ENCODE measurements around the gene APOL1. TPM values are rescaled to one million over a fixed set of nuclear protein-coding genes. Genes with fewer than 3 reads are reported as not detected.
"Not testable (repeated sequence)": the region's sequence is repeated elsewhere in the genome, so short reads cannot be mapped to it uniquely, and the experiment has no call there.

APOL1 gene
- polyA plus RNA-seq, 1 of the 3 experiments (the other 2 are of a cell fraction): 0.56 TPM

DNA sequence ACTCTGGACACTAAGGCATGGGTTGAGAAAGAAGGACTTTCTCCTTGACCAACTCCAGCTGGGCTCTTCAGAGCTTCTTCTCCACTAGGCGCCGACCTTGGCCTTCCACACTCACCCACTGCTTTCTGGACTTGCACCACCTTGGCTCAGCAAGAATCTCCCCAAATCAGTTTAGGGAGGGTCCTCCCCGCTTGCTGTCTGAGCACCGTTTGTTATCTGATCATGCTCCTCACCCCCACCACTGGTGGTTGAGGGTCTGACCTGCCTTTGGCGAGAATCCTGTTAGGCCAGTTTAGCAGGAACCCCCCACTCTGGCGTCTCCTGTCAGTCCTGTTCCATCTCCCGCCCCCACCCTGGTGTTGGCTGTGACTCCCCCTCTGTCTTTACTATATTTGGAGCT is 24.0 kb upstream of the APOL1 start:
- H3K9me3 ChIP-seq: no peaks in the 10 kb centered on the region
- no peak for TF ChIP-seq CTCF (IDR thresholded peaks at IDR 0.05)
- TF ChIP-seq FOXJ3 (CRISPR knock-in tag; IDR thresholded peaks at IDR 0.05): no peak
- TF ChIP-seq CHD2 (IDR thresholded peaks at IDR 0.05; ENCODE audit: low read length, partially characterized antibody): no peak
- TF ChIP-seq, protein P1, sequence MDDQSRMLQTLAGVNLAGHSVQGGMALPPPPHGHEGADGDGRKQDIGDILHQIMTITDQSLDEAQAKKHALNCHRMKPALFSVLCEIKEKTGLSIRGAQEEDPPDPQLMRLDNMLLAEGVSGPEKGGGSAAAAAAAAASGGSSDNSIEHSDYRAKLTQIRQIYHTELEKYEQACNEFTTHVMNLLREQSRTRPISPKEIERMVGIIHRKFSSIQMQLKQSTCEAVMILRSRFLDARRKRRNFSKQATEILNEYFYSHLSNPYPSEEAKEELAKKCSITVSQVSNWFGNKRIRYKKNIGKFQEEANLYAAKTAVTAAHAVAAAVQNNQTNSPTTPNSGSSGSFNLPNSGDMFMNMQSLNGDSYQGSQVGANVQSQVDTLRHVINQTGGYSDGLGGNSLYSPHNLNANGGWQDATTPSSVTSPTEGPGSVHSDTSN (IDR thresholded peaks at IDR 0.05): no peak
- TF ChIP-seq, protein P2, sequence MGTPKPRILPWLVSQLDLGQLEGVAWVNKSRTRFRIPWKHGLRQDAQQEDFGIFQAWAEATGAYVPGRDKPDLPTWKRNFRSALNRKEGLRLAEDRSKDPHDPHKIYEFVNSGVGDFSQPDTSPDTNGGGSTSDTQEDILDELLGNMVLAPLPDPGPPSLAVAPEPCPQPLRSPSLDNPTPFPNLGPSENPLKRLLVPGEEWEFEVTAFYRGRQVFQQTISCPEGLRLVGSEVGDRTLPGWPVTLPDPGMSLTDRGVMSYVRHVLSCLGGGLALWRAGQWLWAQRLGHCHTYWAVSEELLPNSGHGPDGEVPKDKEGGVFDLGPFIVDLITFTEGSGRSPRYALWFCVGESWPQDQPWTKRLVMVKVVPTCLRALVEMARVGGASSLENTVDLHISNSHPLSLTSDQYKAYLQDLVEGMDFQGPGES (IDR thresholded peaks at IDR 0.05; ENCODE audit: low read depth, low read length): no peak
- TF ChIP-seq RAD21 (IDR thresholded peaks at IDR 0.05; ENCODE audit: low read length): no peak

GRCh38 chr22:36229649-36230048 is 23.3 kb upstream of the APOL1 start:
- H3K9me2 ChIP-seq; CTCF ChIA-PET; H3K27ac ChIP-seq (ENCODE audit: low read depth in 2 of 2, low read length in 1 of 2); H3F3A ChIP-seq (replicated peaks; ENCODE audit: insufficient read depth); POLR2A ChIA-PET; H3K27me3 ChIP-seq (ENCODE audit: insufficient read depth); DNase-seq; H4K20me1 ChIP-seq (ENCODE audit: insufficient read depth); H3K4me1 ChIP-seq (ENCODE audit: control insufficient read depth in 1 of 2, insufficient read depth in 2 of 2, low read depth in 1 of 2, low read length in 1 of 2); H3K9ac ChIP-seq; H3K4me3 ChIP-seq (ENCODE audit: low read depth in 2 of 2, low read length in 1 of 2); H3K4me2 ChIP-seq; H3K79me2 ChIP-seq (ENCODE audit: insufficient read depth); H3K9me3 ChIP-seq; H2AFZ ChIP-seq (ENCODE audit: low read depth): not testable (repeated sequence)
- H3K36me3 ChIP-seq (replicated peaks in 1 of 2; ENCODE audit: control insufficient read depth in 1 of 2, insufficient read depth in 2 of 2, low read length in 1 of 2): peaks cover 0 to 23% of the 10 kb centered on the region in 2 experiments
- 89% methylated on average over 3 of the region's 3 CpGs for WGBS (ENCODE audit: low lambda C conversion rate)

More for the DNA sequence above, 24.0 kb upstream of the APOL1 start:
- Histone ChIP-seq H3K9ac (no peak overlapping the region), H3K4me3 (ENCODE audit: low read depth in 2 of 2, low read length in 1 of 2) (no peak overlapping the region), H3K9me2 (no peaks in the 10 kb centered on the region), H2AFZ (ENCODE audit: low read depth) (no peak overlapping the region), H3K4me1 (ENCODE audit: control insufficient read depth in 1 of 2, insufficient read depth in 2 of 2, low read depth in 1 of 2, low read length in 1 of 2) (no peaks in the 10 kb centered on the region), H3K4me2 (no peak overlapping the region), H3K27me3 (ENCODE audit: insufficient read depth) (no peaks in the 10 kb centered on the region), H3F3A (replicated peaks; ENCODE audit: insufficient read depth) (no peaks in the 10 kb centered on the region), H4K20me1 (ENCODE audit: insufficient read depth) (no peaks in the 10 kb centered on the region), H3K27ac (ENCODE audit: low read depth in 2 of 2, low read length in 1 of 2) (no peak overlapping the region), H3K36me3 (replicated peaks in 1 of 2; ENCODE audit: control insufficient read depth in 1 of 2, insufficient read depth in 2 of 2, low read length in 1 of 2) (peaks cover 0 to 23% of the 10 kb centered on the region in 2 experiments), H3K79me2 (ENCODE audit: insufficient read depth) (no peaks in the 10 kb centered on the region)
- no peak for DNase-seq
- ChIA-PET POLR2A (no interaction called here), CTCF (interaction anchor here (1.3 kb wide), 1 partner anchor 15 kb away, joined by 3 read pairs; no protein-coding TSS in a partner anchor)
- 94% methylated on average over 7 of the region's 7 CpGs for WGBS (ENCODE audit: low lambda C conversion rate)

DNA sequence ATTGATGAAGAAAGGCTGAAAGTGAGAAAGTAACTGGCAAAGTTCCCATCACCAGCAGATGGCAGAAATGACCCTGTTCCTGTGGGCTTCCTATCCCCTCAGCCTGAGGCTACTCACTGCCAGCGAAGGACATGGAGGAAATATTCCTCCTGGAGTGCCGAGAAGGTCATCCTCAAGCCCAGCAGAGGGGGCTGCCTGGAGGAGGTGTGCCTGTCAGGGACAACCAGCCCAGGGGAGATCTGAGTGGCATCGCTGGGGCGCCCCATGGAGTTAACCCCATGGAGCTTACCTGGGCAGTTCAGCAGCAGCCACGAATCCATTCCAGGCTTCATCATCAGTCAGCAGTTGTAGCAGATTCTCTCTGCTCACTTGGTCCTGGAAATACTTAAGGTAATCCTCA is 21.9 kb upstream of the APOL1 start:
- H3F3A ChIP-seq (replicated peaks; ENCODE audit: insufficient read depth); H3K9me3 ChIP-seq; H3K79me2 ChIP-seq (ENCODE audit: insufficient read depth); H4K20me1 ChIP-seq (ENCODE audit: insufficient read depth); POLR2A ChIA-PET; CTCF ChIA-PET; H3K4me1 ChIP-seq (ENCODE audit: control insufficient read depth in 1 of 2, insufficient read depth in 2 of 2, low read depth in 1 of 2, low read length in 1 of 2); H3K4me2 ChIP-seq; H3K4me3 ChIP-seq (ENCODE audit: low read depth in 2 of 2, low read length in 1 of 2); H3K9me2 ChIP-seq; H3K27ac ChIP-seq (ENCODE audit: low read depth in 2 of 2, low read length in 1 of 2); DNase-seq; H3K27me3 ChIP-seq (ENCODE audit: insufficient read depth); H2AFZ ChIP-seq (ENCODE audit: low read depth); H3K9ac ChIP-seq: not testable (repeated sequence)
- peaks cover 2 to 23% of the 10 kb centered on the region in 2 experiments for H3K36me3 ChIP-seq (replicated peaks in 1 of 2; ENCODE audit: control insufficient read depth in 1 of 2, insufficient read depth in 2 of 2, low read length in 1 of 2)
- 90% methylated on average over 5 of the region's 5 CpGs for WGBS (ENCODE audit: low lambda C conversion rate)
